Measurements from ENCODE around the gene STAT5A. TPM values are rescaled to one million over a fixed set of nuclear protein-coding genes. Genes with fewer than 3 reads are reported as not detected.

The STAT5A gene
- total and polyA plus RNA-seq, 12 donors = 8.2 to 28.5 (median 15.3) TPM

GRCh38 chr17:42266462-42266861 lies 21.8 kb upstream of the STAT5A start:
- Histone ChIP-seq H3K27me3 (no peaks in the 10 kb centered on the region), H3K27ac (peak overlapping the region in 1 of 10 donors; percentile 58), H3K4me3 (no peak overlapping the region), H3K36me3 (no peaks in the 10 kb centered on the region), H3K9me3 (no peaks in the 10 kb centered on the region), H3K4me1 (peaks cover 0 to 41% (median 0%) of the 10 kb centered on the region in 9 donors)
- no peak for TF ChIP-seq CTCF (IDR thresholded peaks at IDR 0.05)
- 89 to 91% methylated on average over 2 of the region's 2 CpGs for WGBS, 2 donors
- ATAC-seq (no peak), DNase-seq (no peak)
- intact Hi-C loops (cut with DNase I) = no loop called here

- Histone ChIP-seq H3K27me3 (no peaks in the 10 kb centered on the region), H3K9me3 (no peaks in the 10 kb centered on the region), H3K27ac (peak overlapping the region in 1 of 10 donors; percentile 58), H3K36me3 (no peaks in the 10 kb centered on the region), H3K4me1 (peaks cover 0 to 44% (median 3%) of the 10 kb centered on the region in 9 donors), H3K4me3 (no peak overlapping the region)
- no peak for DNase-seq
- 71 to 74% methylated on average over 9 of the region's 9 CpGs for WGBS, 2 donors
- intact Hi-C loops (cut with DNase I) = no loop called here
- TF ChIP-seq CTCF (IDR thresholded peaks at IDR 0.05) = no peak
- no peak for ATAC-seq
These were observed 21.2 kb upstream of the STAT5A start for GRCh38 chr17:42266918-42267766.

- no peaks in the 10 kb centered on the region for H3K36me3 ChIP-seq
- no peaks in the 10 kb centered on the region for H3K9me3 ChIP-seq
- intact Hi-C loops (cut with DNase I) = no loop called here
- H3K27ac ChIP-seq = peak overlapping the region in 1 of 10 donors; percentile 58
- no peaks in the 10 kb centered on the region for H3K27me3 ChIP-seq
- no peak for DNase-seq
- no peak for ATAC-seq
- no peak for TF ChIP-seq CTCF (IDR thresholded peaks at IDR 0.05)
- 92 to 96% methylated on average over 5 of the region's 5 CpGs for WGBS, 2 donors
- H3K4me1 ChIP-seq = peaks cover 0 to 54% (median 9%) of the 10 kb centered on the region in 9 donors
- no peak overlapping the region for H3K4me3 ChIP-seq
These were observed 20.1 kb upstream of the STAT5A start for GRCh38 chr17:42268236-42268635.

GRCh38 chr17:42270170-42270535 lies 18.1 kb upstream of the STAT5A start:
- Histone ChIP-seq H3K9me3 (no peaks in the 10 kb centered on the region), H3K27ac (no peak overlapping the region), H3K4me1 (peaks cover 3 to 73% (median 25%) of the 10 kb centered on the region in 9 donors), H3K36me3 (no peaks in the 10 kb centered on the region), H3K4me3 (no peak overlapping the region), H3K27me3 (no peaks in the 10 kb centered on the region)
- ATAC-seq = no peak
- WGBS, 2 donors = 87 to 96% methylated on average over 4 of the region's 4 CpGs
- no peak for TF ChIP-seq CTCF (IDR thresholded peaks at IDR 0.05)
- intact Hi-C loops (cut with DNase I) = loop anchor here in 1 of 10 donors (10.0 kb wide), 1 partner anchor 45 kb away; no protein-coding TSS in a partner anchor
- DNase-seq = no peak
